Liver (tissue), 9 donors: ENCODE results near the gene PNPT1. TPM values are rescaled to one million over a fixed set of nuclear protein-coding genes. Genes with fewer than 3 reads are reported as not detected.

Experiments used
- DNase-seq: peaks from one replicate; pipeline ENCODE4 v3.0.0-alpha.2; 2017; ENCODE audit warnings: low spot score
- H3K27ac ChIP-seq, 2 donors: one replicate each; pipeline ENCODE4 v1.7.0; 2013; ENCODE audit warnings: inconsistent platforms in 2 of 2, low read length in 2 of 2, control low read depth in 1 of 2, low read depth in 1 of 2, mild to moderate bottlenecking in 1 of 2
- H3K27me3 ChIP-seq, 4 donors: one replicate each; pipeline versions ENCODE4 v1.6.1 to v1.7.0; 2013; ENCODE audit warnings: low read length in 3 of 4, inconsistent platforms in 1 of 4, mild to moderate bottlenecking in 1 of 4, moderate library complexity in 1 of 4; ENCODE audit not compliant: control insufficient read depth in 4 of 4, insufficient read depth in 4 of 4
- H3K36me3 ChIP-seq, 4 donors: one replicate each; pipeline versions ENCODE4 v1.6.1 to v1.7.0; 2013; ENCODE audit warnings: low read length in 3 of 4, mild to moderate bottlenecking in 3 of 4, low read depth in 1 of 4, moderate library complexity in 1 of 4; ENCODE audit not compliant: control insufficient read depth in 4 of 4, insufficient read depth in 3 of 4
- H3K4me1 ChIP-seq, 4 donors: one replicate each; pipeline versions ENCODE4 v1.6.1 to v1.7.0; 2013; ENCODE audit warnings: low read length in 3 of 4, mild to moderate bottlenecking in 3 of 4, moderate library complexity in 1 of 4; ENCODE audit not compliant: control insufficient read depth in 4 of 4, insufficient read depth in 4 of 4
- H3K4me3 ChIP-seq, 3 donors: one replicate each; pipeline versions ENCODE4 v1.6.1 to v1.7.0; 2013; ENCODE audit warnings: low read length in 3 of 3, control low read depth in 1 of 3, low read depth in 1 of 3, mild to moderate bottlenecking in 1 of 3
- H3K9ac ChIP-seq, 2 donors: one replicate each; pipeline ENCODE4 v1.7.0; 2013; ENCODE audit warnings: low read length in 2 of 2, mild to moderate bottlenecking in 2 of 2, moderate library complexity in 2 of 2, control low read depth in 1 of 2, low read depth in 1 of 2
- H3K9me3 ChIP-seq, 4 donors: one replicate each; pipeline versions ENCODE4 v1.6.1 to v1.7.0; 2013; ENCODE audit warnings: low read length in 3 of 4; ENCODE audit not compliant: control insufficient read depth in 4 of 4
- EGR1 ChIP-seq, 2 donors: IDR thresholded peaks; 2 replicates each; pipeline ENCODE4 v1.6.1; 2016 to 2018; ENCODE audit warnings: antibody characterized with exemption in 2 of 2, low read depth in 2 of 2
- FOXA1 ChIP-seq: IDR thresholded peaks from 2 replicates; pipeline ENCODE4 v1.6.1; 2016; ENCODE audit warnings: antibody characterized with exemption
- FOXA2 ChIP-seq: IDR thresholded peaks from 2 replicates; pipeline ENCODE4 v1.6.1; 2016; ENCODE audit warnings: antibody characterized with exemption
- GABPA ChIP-seq, 2 donors: IDR thresholded peaks in 1 of 2; conservative IDR thresholded peaks in 1 of 2; 2 replicates each; pipeline ENCODE4 v1.6.1; 2016; ENCODE audit warnings: antibody characterized with exemption in 2 of 2, mild to moderate bottlenecking in 1 of 2, moderate library complexity in 1 of 2
- HNF4A ChIP-seq, 2 donors: conservative IDR thresholded peaks; 2 replicates each; pipeline ENCODE4 v1.6.1; 2016; ENCODE audit warnings: antibody characterized with exemption in 2 of 2, mild to moderate bottlenecking in 2 of 2
- HNF4G ChIP-seq: IDR thresholded peaks from 2 replicates; pipeline ENCODE4 v1.6.1; 2016; ENCODE audit warnings: antibody characterized with exemption
- NR2F2 ChIP-seq: IDR thresholded peaks from 2 replicates; pipeline ENCODE4 v1.6.1; 2016; ENCODE audit warnings: antibody characterized with exemption
- SP1 ChIP-seq: IDR thresholded peaks from 2 replicates; pipeline ENCODE4 v1.6.1; 2018; ENCODE audit warnings: antibody characterized with exemption, mild to moderate bottlenecking
- TAF1 ChIP-seq: conservative IDR thresholded peaks from 2 replicates; pipeline ENCODE4 v1.6.1; 2016; ENCODE audit warnings: antibody characterized with exemption, mild to moderate bottlenecking
- YY1 ChIP-seq: IDR thresholded peaks from 2 replicates; pipeline ENCODE4 v1.6.1; 2016; ENCODE audit warnings: antibody characterized with exemption, mild to moderate bottlenecking
- WGBS: extraction: QIAGEN DNeasy Blood & Tissue Kit; methylation state at CpG from one replicate; pipeline ENCODE4 v1.1.7; 2013; 5-methylcytosine and 5-hydroxymethylcytosine counted together
- polyA plus RNA-seq, 2 donors: library from polyadenylated mRNA; stranded (reverse) in 1 of 2; unstranded in 1 of 2; fragments of 200-250 nt in 1 of 2; fragments of >200 nt in 1 of 2; fragmentation: Nextera tagmentation in 1 of 2; extraction: Ambion mirVana in 1 of 2; gene quantifications; one replicate each; pipeline versions ENCODE4 v1.2.1 to v1.2.3, GENCODE V29; 2013 to 2015
- total RNA-seq, 2 donors: library from RNA; depleted of rRNA; stranded (reverse); fragments of >200 nt; gene quantifications; one replicate each; pipeline ENCODE4 v1.2.3, GENCODE V29; 2014
- TF ChIP-seq, protein P1 (sequence below): fragments of 150-350 bp; IDR thresholded peaks from 2 replicates; pipeline ENCODE4 v1.5.1; 2017; ENCODE audit warnings: improper control_type of control experiment, low read depth, low read length; ENCODE audit not compliant: missing input control
- TF ChIP-seq, protein P2 (sequence below): IDR thresholded peaks from 2 replicates; pipeline ENCODE4 v1.6.1; 2016; ENCODE audit warnings: antibody characterized with exemption
- TF ChIP-seq, protein P3 (sequence below): IDR thresholded peaks from 2 replicates; pipeline ENCODE4 v1.6.1; 2016; ENCODE audit warnings: antibody characterized with exemption
- TF ChIP-seq, protein P4 (sequence below): IDR thresholded peaks from 2 replicates; pipeline ENCODE4 v1.6.1; 2016; ENCODE audit warnings: antibody characterized with exemption, mild to moderate bottlenecking
- donor health status: healthy.
- donor health status: healthy.
- donor health status: healthy.
- donor health status: healthy.
- donor health status: healthy.

Gene PNPT1
- total and polyA plus RNA-seq, 4 donors = 8.0 to 11.4 (median 8.7) TPM

DNA sequence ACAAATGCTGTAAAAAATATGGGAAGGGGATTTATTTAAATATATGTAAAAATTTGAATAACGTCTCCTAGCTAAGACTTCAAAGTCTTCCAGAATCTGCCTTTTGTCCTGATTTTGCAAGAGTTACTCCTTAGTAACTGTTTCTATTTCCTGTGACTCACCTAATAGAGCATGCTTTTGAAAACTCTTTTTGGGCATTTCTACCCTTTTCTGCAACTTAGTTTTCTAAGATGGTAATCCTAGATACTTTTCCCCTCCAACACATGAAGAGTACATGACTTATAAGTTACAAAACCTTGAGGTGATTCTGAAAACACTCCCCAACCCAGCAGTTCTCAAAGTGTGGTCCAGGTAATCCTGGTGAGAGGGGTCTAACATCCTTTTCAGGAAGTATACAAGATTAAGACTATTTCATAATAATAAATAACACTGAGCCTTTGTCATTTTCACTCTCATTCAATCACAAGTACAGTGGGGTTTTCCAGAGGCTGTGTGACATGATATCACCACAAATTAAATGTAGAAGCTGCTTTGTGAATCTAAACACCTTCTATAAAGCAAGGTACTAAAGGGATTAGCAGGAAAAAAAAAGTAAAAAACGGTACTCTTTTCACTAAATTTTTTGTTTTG is 108.1 kb downstream of the PNPT1 start:
- H3K27me3 ChIP-seq = no peaks in the 10 kb centered on the region
- H3K27ac ChIP-seq = no peak overlapping the region
- no peak overlapping the region for H3K9ac ChIP-seq
- H3K36me3 ChIP-seq = peaks cover 0 to 33% (median 21%) of the 10 kb centered on the region in 4 donors
- H3K4me1 ChIP-seq = no peaks in the 10 kb centered on the region
- no peak overlapping the region for H3K4me3 ChIP-seq
- no peaks in the 10 kb centered on the region for H3K9me3 ChIP-seq
- WGBS = 87% methylated on average over 2 of the region's 2 CpGs
- TF ChIP-seq, protein P1, sequence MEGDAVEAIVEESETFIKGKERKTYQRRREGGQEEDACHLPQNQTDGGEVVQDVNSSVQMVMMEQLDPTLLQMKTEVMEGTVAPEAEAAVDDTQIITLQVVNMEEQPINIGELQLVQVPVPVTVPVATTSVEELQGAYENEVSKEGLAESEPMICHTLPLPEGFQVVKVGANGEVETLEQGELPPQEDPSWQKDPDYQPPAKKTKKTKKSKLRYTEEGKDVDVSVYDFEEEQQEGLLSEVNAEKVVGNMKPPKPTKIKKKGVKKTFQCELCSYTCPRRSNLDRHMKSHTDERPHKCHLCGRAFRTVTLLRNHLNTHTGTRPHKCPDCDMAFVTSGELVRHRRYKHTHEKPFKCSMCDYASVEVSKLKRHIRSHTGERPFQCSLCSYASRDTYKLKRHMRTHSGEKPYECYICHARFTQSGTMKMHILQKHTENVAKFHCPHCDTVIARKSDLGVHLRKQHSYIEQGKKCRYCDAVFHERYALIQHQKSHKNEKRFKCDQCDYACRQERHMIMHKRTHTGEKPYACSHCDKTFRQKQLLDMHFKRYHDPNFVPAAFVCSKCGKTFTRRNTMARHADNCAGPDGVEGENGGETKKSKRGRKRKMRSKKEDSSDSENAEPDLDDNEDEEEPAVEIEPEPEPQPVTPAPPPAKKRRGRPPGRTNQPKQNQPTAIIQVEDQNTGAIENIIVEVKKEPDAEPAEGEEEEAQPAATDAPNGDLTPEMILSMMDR = no peak
- no peak for TF ChIP-seq HNF4G
- TF ChIP-seq YY1 = no peak
- TF ChIP-seq EGR1 (IDR thresholded peaks at IDR 0.05; ENCODE audit: low read depth in 2 of 2) = no peak
- TF ChIP-seq, protein P2, sequence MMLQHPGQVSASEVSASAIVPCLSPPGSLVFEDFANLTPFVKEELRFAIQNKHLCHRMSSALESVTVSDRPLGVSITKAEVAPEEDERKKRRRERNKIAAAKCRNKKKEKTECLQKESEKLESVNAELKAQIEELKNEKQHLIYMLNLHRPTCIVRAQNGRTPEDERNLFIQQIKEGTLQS = no peak
- TF ChIP-seq FOXA1 = no peak
- TF ChIP-seq, protein P3, sequence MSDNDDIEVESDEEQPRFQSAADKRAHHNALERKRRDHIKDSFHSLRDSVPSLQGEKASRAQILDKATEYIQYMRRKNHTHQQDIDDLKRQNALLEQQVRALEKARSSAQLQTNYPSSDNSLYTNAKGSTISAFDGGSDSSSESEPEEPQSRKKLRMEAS = no peak
- no peak for TF ChIP-seq HNF4A (conservative IDR thresholded peaks at IDR 0.05)
- TF ChIP-seq SP1 = no peak
- TF ChIP-seq NR2F2 = no peak
- no peak for TF ChIP-seq FOXA2
- TF ChIP-seq, protein P4, sequence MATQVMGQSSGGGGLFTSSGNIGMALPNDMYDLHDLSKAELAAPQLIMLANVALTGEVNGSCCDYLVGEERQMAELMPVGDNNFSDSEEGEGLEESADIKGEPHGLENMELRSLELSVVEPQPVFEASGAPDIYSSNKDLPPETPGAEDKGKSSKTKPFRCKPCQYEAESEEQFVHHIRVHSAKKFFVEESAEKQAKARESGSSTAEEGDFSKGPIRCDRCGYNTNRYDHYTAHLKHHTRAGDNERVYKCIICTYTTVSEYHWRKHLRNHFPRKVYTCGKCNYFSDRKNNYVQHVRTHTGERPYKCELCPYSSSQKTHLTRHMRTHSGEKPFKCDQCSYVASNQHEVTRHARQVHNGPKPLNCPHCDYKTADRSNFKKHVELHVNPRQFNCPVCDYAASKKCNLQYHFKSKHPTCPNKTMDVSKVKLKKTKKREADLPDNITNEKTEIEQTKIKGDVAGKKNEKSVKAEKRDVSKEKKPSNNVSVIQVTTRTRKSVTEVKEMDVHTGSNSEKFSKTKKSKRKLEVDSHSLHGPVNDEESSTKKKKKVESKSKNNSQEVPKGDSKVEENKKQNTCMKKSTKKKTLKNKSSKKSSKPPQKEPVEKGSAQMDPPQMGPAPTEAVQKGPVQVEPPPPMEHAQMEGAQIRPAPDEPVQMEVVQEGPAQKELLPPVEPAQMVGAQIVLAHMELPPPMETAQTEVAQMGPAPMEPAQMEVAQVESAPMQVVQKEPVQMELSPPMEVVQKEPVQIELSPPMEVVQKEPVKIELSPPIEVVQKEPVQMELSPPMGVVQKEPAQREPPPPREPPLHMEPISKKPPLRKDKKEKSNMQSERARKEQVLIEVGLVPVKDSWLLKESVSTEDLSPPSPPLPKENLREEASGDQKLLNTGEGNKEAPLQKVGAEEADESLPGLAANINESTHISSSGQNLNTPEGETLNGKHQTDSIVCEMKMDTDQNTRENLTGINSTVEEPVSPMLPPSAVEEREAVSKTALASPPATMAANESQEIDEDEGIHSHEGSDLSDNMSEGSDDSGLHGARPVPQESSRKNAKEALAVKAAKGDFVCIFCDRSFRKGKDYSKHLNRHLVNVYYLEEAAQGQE = no peak
- TF ChIP-seq GABPA (IDR thresholded peaks at IDR 0.05 in 1 of 2, conservative IDR thresholded peaks at IDR 0.05 in 1 of 2) = no peak
- TF ChIP-seq TAF1 = no peak
- DNase-seq = no peak

Other genes with a start within 250 kb of the PNPT1 start
- gene CFAP36, start 174.1 kb downstream of the PNPT1 start, total RNA-seq = 1 to 10 TPM; 2.7 to 5.0 TPM
- 1 to 10 TPM; 6.7 to 8.9 TPM for gene CFAP36, start 174.1 kb downstream of the PNPT1 start, polyA plus RNA-seq
- gene PPP4R3B, start 76.2 kb downstream of the PNPT1 start, total RNA-seq = 10 to 100 TPM; 41.6 to 57.7 TPM
- gene PPP4R3B, start 76.2 kb downstream of the PNPT1 start, polyA plus RNA-seq = 10 to 100 TPM; 17.4 to 20.3 TPM
- gene EFEMP1, start 229.9 kb upstream of the PNPT1 start, total RNA-seq = 1 to 10 TPM in 1 of 2 donors, under 1 TPM in 1; 0.65 to 9.2 TPM
- gene EFEMP1, start 229.9 kb upstream of the PNPT1 start, polyA plus RNA-seq = 10 to 100 TPM in 1 of 2 donors, 1 to 10 TPM in 1; 3.9 to 11.5 TPM